Keratinocyte (primary cell): ENCODE measurements around the gene FEZF1. TPM values are rescaled to one million over a fixed set of nuclear protein-coding genes. Genes with fewer than 3 reads are reported as not detected.

ENCODE experiments used
- DNase-seq: peaks from one replicate; pipeline ENCODE4 v3.0.0-alpha.2; 2011; ENCODE audit warnings: low read depth, missing footprints, low spot score
- FAIRE-seq: peaks from 2 replicates; lab custom pipeline; 2011; peaks lifted over from hg19 to GRCh38; lab: Jason Lieb, UNC
- H2AFZ ChIP-seq: 2 replicates; pipeline ENCODE4 v1.6.0; 2012; ENCODE audit warnings: low read length, control low read depth, inconsistent platforms; ENCODE audit not compliant: control insufficient read depth
- H3K27ac ChIP-seq: 2 replicates; pipeline ENCODE4 v1.5.1; 2011; ENCODE audit warnings: low read length; ENCODE audit not compliant: control insufficient read depth, insufficient read depth
- H3K27me3 ChIP-seq: 3 replicates; pipeline ENCODE4 v1.6.0; 2011; ENCODE audit warnings: low read length; ENCODE audit not compliant: control insufficient read depth, insufficient read depth; ENCODE audit errors: extremely low read depth
- H3K36me3 ChIP-seq, 2 experiments: 2 replicates in 1 of 2; 3 replicates in 1 of 2; pipeline ENCODE4 v1.5.1; 2011; ENCODE audit warnings: low read length in 2 of 2, mild to moderate bottlenecking in 1 of 2; ENCODE audit not compliant: control insufficient read depth in 2 of 2, insufficient read depth in 2 of 2; ENCODE audit errors: extremely low read depth in 1 of 2
- H3K4me1 ChIP-seq: 3 replicates; pipeline ENCODE4 v1.5.1; 2011; ENCODE audit warnings: low read length; ENCODE audit not compliant: control insufficient read depth, insufficient read depth; ENCODE audit errors: extremely low read depth
- H3K4me2 ChIP-seq: 3 replicates; pipeline ENCODE4 v1.6.0; 2011; ENCODE audit warnings: low read depth, low read length; ENCODE audit not compliant: control insufficient read depth, insufficient read depth; ENCODE audit errors: extremely low read depth
- H3K4me3 ChIP-seq, 3 experiments: fragments of 200-600 bp in 1 of 3; sonication (generic) in 1 of 3; 2 replicates in 2 of 3; 3 replicates in 1 of 3; pipeline ENCODE4 v1.5.1; 2011 to 2016; ENCODE audit warnings: low read length in 3 of 3, mild to moderate bottlenecking in 3 of 3, control low read depth in 2 of 3, inconsistent platforms in 1 of 3, low read depth in 1 of 3, mixed read lengths in 1 of 3, mixed run types in 1 of 3, moderate library complexity in 1 of 3; ENCODE audit not compliant: control insufficient read depth in 2 of 3, insufficient read depth in 2 of 3; ENCODE audit errors: extremely low read depth in 1 of 3
- H3K79me2 ChIP-seq: 2 replicates; pipeline ENCODE4 v1.6.0; 2012; ENCODE audit warnings: low read length; ENCODE audit not compliant: control insufficient read depth, insufficient read depth
- H3K9ac ChIP-seq: 3 replicates; pipeline ENCODE4 v1.6.0; 2011; ENCODE audit warnings: low read length; ENCODE audit not compliant: control insufficient read depth, insufficient read depth; ENCODE audit errors: extremely low read depth
- H3K9me1 ChIP-seq: 3 replicates; pipeline ENCODE4 v1.6.0; 2011; ENCODE audit warnings: low read length; ENCODE audit not compliant: control insufficient read depth, insufficient read depth; ENCODE audit errors: extremely low read depth
- H3K9me3 ChIP-seq: 2 replicates; pipeline ENCODE4 v1.5.1; 2012; ENCODE audit warnings: low read depth, low read length; ENCODE audit not compliant: control insufficient read depth
- H4K20me1 ChIP-seq: 3 replicates; pipeline ENCODE4 v1.6.0; 2011; ENCODE audit warnings: low read length; ENCODE audit not compliant: control insufficient read depth, insufficient read depth; ENCODE audit errors: extremely low read depth
- EZH2 ChIP-seq: IDR thresholded peaks from one replicate; pipeline ENCODE4 v1.6.1; 2012; ENCODE audit warnings: inconsistent platforms, mild to moderate bottlenecking, low read length, moderate library complexity
- dilution Hi-C: fragments of 300-500 bp; cut with MboI; formaldehyde crosslinking; loops from one replicate; pipeline ENCODE4 v1.7.0; 2020; ENCODE audit warnings: low sequenced_read_pairs; ENCODE audit not compliant: extremely low pct_ligation_motif_present
- polyA plus RNA-seq, 5 experiments: library from polyadenylated mRNA; depleted of rRNA in 3 of 5; stranded (reverse) in 3 of 5; stranded (forward) in 1 of 5; unstranded in 1 of 5; fragments of >200 nt; gene quantifications; 1 replicate in 1 of 5; 2 replicates in 3 of 5; 3 replicates in 1 of 5; pipeline versions ENCODE4 v1.2.1 to v1.2.3, GENCODE V29; 2011 to 2012; ENCODE audit warnings: missing spikeins in 2 of 5, low read depth in 1 of 5, low replicate concordance in 1 of 5
- TF ChIP-seq, protein P1 (sequence below), 3 experiments: IDR thresholded peaks in 1 of 3; conservative IDR thresholded peaks in 1 of 3; optimal IDR thresholded peaks in 1 of 3; 2 replicates in 2 of 3; 3 replicates in 1 of 3; pipeline versions ENCODE3 to v1.5.1; 2011; ENCODE audit warnings: low read length in 3 of 3, mild to moderate bottlenecking in 3 of 3, moderate library complexity in 2 of 3, control low read depth in 1 of 3, inconsistent platforms in 1 of 3; ENCODE audit not compliant: insufficient read depth in 2 of 3; ENCODE audit errors: extremely low read depth in 1 of 3

FEZF1 gene
- polyA plus RNA-seq, 1 donor (not counting 4 experiments of a cell fraction or from before 2014, with no cell fraction given), result not detected

DNA sequence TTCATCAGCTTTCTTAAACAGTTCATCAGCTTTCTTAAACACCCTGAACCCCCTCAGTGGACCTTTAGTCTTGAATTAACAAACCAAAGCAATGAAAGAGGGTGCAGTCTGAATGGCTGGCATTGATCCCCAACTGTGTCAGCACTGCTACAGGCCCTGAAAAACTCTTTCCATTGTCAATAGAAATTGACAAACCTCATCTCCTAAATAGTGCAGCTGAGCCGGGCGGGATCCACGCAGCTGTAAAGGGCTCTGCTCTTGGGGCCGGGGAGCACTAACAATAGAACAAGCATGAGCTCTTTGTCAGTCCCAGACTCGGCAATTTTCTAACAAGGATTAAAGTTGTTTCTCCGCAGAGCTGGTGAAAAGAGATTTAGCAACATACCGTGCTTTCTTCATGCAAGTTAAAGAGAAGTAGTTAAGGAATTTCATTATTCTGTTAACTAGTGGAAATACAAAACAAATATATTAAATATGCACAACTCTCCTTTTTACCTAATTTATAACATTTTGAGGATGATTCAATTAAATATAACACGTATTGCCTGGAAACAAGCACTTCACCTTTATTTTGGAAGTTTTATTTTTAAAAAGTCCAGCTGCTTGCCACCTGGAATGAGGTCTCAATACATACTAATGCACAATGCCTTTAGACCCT, 24.7 kb upstream of the FEZF1 start:
- H3K9ac ChIP-seq, result no peak overlapping the region
- no peak overlapping the region for H3K4me2 ChIP-seq
- no peaks in the 10 kb centered on the region for H3K9me1 ChIP-seq
- dilution Hi-C loops, result no loop called here
- no peaks in the 10 kb centered on the region for H3K4me1 ChIP-seq
- no peaks in the 10 kb centered on the region for H3K79me2 ChIP-seq
- TF ChIP-seq, protein P1, sequence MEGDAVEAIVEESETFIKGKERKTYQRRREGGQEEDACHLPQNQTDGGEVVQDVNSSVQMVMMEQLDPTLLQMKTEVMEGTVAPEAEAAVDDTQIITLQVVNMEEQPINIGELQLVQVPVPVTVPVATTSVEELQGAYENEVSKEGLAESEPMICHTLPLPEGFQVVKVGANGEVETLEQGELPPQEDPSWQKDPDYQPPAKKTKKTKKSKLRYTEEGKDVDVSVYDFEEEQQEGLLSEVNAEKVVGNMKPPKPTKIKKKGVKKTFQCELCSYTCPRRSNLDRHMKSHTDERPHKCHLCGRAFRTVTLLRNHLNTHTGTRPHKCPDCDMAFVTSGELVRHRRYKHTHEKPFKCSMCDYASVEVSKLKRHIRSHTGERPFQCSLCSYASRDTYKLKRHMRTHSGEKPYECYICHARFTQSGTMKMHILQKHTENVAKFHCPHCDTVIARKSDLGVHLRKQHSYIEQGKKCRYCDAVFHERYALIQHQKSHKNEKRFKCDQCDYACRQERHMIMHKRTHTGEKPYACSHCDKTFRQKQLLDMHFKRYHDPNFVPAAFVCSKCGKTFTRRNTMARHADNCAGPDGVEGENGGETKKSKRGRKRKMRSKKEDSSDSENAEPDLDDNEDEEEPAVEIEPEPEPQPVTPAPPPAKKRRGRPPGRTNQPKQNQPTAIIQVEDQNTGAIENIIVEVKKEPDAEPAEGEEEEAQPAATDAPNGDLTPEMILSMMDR (optimal IDR thresholded peaks at IDR 0.05 in 1 of 3, IDR thresholded peaks at IDR 0.05 in 1 of 3, conservative IDR thresholded peaks at IDR 0.05 in 1 of 3; ENCODE audit: extremely low read depth in 1 of 3, insufficient read depth in 2 of 3, low read length in 3 of 3), result no peak
- no peak for TF ChIP-seq EZH2
- no peak overlapping the region for H2AFZ ChIP-seq
- no peaks in the 10 kb centered on the region for H3K9me3 ChIP-seq
- H4K20me1 ChIP-seq, result no peaks in the 10 kb centered on the region
- H3K27me3 ChIP-seq, result no peaks in the 10 kb centered on the region
- H3K4me3 ChIP-seq, result no peak overlapping the region
- H3K36me3 ChIP-seq, result no peaks in the 10 kb centered on the region
- H3K27ac ChIP-seq, result no peak overlapping the region
- FAIRE-seq, result no peak
- DNase-seq, result no peak

DNA sequence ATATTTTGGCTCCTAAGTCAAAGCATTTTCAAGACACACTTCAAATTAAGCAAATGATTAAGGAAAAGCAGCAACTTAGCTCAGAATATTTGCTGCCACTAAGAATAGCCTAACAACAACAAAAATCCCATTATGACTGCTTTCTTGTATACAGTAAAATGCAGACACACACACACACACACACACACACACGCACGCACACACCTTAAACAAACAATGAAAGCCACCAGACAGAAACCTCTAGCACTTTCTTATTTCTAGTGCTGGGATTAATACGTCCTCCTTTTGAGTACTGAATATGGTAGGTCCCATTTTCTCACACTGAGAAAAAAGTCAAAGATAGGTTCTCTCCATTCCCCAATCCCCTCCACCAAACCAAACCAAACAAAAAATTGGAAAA, 23.4 kb upstream of the FEZF1 start:
- Histone ChIP-seq H3K9me1 (no peaks in the 10 kb centered on the region), H3K27ac (no peak overlapping the region), H4K20me1 (no peaks in the 10 kb centered on the region), H3K4me2 (no peak overlapping the region), H3K4me3 (no peak overlapping the region), H3K9me3 (no peaks in the 10 kb centered on the region), H3K4me1 (no peaks in the 10 kb centered on the region), H2AFZ (no peak overlapping the region), H3K79me2 (no peaks in the 10 kb centered on the region), H3K9ac (no peak overlapping the region), H3K27me3 (no peaks in the 10 kb centered on the region), H3K36me3 (no peaks in the 10 kb centered on the region)
- TF ChIP-seq, protein P1 (optimal IDR thresholded peaks at IDR 0.05 in 1 of 3, IDR thresholded peaks at IDR 0.05 in 1 of 3, conservative IDR thresholded peaks at IDR 0.05 in 1 of 3; ENCODE audit: extremely low read depth in 1 of 3, insufficient read depth in 2 of 3, low read length in 3 of 3), result no peak
- TF ChIP-seq EZH2, result no peak
- dilution Hi-C loops, result no loop called here
- no peak for FAIRE-seq
- DNase-seq, result no peak
